HEK293T (cell line): ENCODE data around the gene HSPA12A.

Experiments used
- CTCF ChIA-PET: fragments of 350-600 bp; formaldehyde crosslinking; extraction: SDS; loops from one replicate; lab custom pipeline; 2021; ENCODE audit warnings: antibody characterized with exemption, inconsistent platforms; lab: Yijun Ruan, JAX
- POLR2A ChIA-PET: fragments of 350-600 bp; formaldehyde crosslinking; extraction: SDS; loops from one replicate; lab custom pipeline; 2020; ENCODE audit warnings: antibody characterized with exemption, inconsistent platforms; lab: Yijun Ruan, JAX
- DNase-seq: peaks from one replicate; pipeline ENCODE4 v3.0.0; 2012; ENCODE audit warnings: mixed read lengths; ENCODE audit errors: extremely low spot score
- ARNT ChIP-seq: fragments of 450-650 bp; IDR thresholded peaks from 2 replicates; pipeline ENCODE4 v1.6.1; 2017; ENCODE audit warnings: mild to moderate bottlenecking
- BHLHE40 ChIP-seq: fragments of 450-650 bp; IDR thresholded peaks from 2 replicates; pipeline ENCODE4 v1.6.1; 2016; ENCODE audit warnings: mild to moderate bottlenecking, moderate library complexity, borderline replicate concordance
- CTBP1 ChIP-seq: fragments of 450-650 bp; IDR thresholded peaks from 2 replicates; pipeline ENCODE4 v1.6.1; 2016; ENCODE audit warnings: borderline replicate concordance
- ELF4 ChIP-seq: fragments of 450-650 bp; IDR thresholded peaks from 2 replicates; pipeline ENCODE4 v1.6.1; 2017; ENCODE audit warnings: antibody characterized with exemption
- FOXA1 ChIP-seq: fragments of 450-650 bp; IDR thresholded peaks from 2 replicates; pipeline ENCODE4 v1.6.1; 2016; ENCODE audit warnings: mild to moderate bottlenecking
- FOXK2 ChIP-seq: fragments of 450-650 bp; IDR thresholded peaks from 2 replicates; pipeline ENCODE4 v1.6.1; 2016; ENCODE audit warnings: mild to moderate bottlenecking
- FOXM1 ChIP-seq: fragments of 450-650 bp; IDR thresholded peaks from 2 replicates; pipeline ENCODE4 v1.6.1; 2017; ENCODE audit warnings: mild to moderate bottlenecking, borderline replicate concordance
- HDGF ChIP-seq: fragments of 450-650 bp; IDR thresholded peaks from 2 replicates; pipeline ENCODE4 v1.6.1; 2017; ENCODE audit warnings: antibody characterized with exemption, borderline replicate concordance
- L3MBTL2 ChIP-seq: fragments of 450-650 bp; conservative IDR thresholded peaks from 2 replicates; pipeline ENCODE4 v1.6.1; 2016; ENCODE audit warnings: mild to moderate bottlenecking
- LEF1 ChIP-seq: fragments of 450-650 bp; IDR thresholded peaks from 2 replicates; pipeline ENCODE4 v1.6.1; 2017; ENCODE audit warnings: mild to moderate bottlenecking, borderline replicate concordance
- NFRKB ChIP-seq: fragments of 450-650 bp; IDR thresholded peaks from 2 replicates; pipeline ENCODE4 v1.6.1; 2016; ENCODE audit warnings: mild to moderate bottlenecking, moderate library complexity
- SP1 ChIP-seq: fragments of 450-650 bp; IDR thresholded peaks from 2 replicates; pipeline ENCODE4 v1.6.1; 2017
- SUZ12 ChIP-seq: fragments of 450-650 bp; IDR thresholded peaks from 2 replicates; pipeline ENCODE4 v1.6.1; 2016; ENCODE audit warnings: mild to moderate bottlenecking
- TARDBP ChIP-seq: fragments of 450-650 bp; IDR thresholded peaks from 2 replicates; pipeline ENCODE4 v1.6.1; 2016
- ZNF384 ChIP-seq: fragments of 450-650 bp; IDR thresholded peaks from 2 replicates; pipeline ENCODE4 v1.6.1; 2016
- TF ChIP-seq, protein P1 (sequence below): fragments of 450-650 bp; IDR thresholded peaks from 2 replicates; pipeline ENCODE4 v1.6.1; 2016

The HSPA12A gene

DNA sequence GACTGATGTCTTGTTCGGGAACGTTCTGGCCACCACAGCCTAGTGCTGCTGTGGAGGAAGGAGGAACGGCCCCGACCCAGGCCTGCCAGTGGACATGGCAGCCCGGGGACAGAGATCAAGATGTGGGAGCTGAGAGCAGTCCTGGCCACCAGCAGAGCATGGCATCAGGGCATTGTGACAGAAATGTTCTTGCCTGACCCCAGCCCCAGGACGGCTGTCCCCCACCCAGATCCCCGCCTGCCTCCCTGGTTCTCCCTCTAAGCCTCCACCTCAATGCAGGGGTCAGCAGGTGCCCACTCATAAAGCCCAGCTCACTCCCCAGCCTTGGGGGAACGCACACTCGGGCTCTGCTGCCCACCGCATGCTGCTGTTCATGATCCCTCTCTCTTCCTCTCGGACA is 42.9 kb upstream of the HSPA12A start:
- no peak for TF ChIP-seq FOXK2
- TF ChIP-seq CTBP1, result no peak
- no peak for TF ChIP-seq SP1
- no peak for TF ChIP-seq NFRKB
- no peak for TF ChIP-seq ARNT
- no peak for TF ChIP-seq HDGF
- no peak for TF ChIP-seq ZNF384
- no peak for TF ChIP-seq BHLHE40
- TF ChIP-seq, protein P1, sequence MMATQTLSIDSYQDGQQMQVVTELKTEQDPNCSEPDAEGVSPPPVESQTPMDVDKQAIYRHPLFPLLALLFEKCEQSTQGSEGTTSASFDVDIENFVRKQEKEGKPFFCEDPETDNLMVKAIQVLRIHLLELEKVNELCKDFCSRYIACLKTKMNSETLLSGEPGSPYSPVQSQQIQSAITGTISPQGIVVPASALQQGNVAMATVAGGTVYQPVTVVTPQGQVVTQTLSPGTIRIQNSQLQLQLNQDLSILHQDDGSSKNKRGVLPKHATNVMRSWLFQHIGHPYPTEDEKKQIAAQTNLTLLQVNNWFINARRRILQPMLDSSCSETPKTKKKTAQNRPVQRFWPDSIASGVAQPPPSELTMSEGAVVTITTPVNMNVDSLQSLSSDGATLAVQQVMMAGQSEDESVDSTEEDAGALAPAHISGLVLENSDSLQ, result no peak
- TF ChIP-seq L3MBTL2, result no peak
- TF ChIP-seq ELF4, result no peak
- no peak for TF ChIP-seq FOXA1
- no peak for TF ChIP-seq LEF1
- no peak for TF ChIP-seq SUZ12
- no peak for TF ChIP-seq TARDBP
- no peak for TF ChIP-seq FOXM1
- POLR2A ChIA-PET, result no interaction called here
- CTCF ChIA-PET, result interaction anchor here (1.0 kb wide), 1 partner anchor 42 kb away, joined by 3 read pairs; no protein-coding TSS in a partner anchor
- DNase-seq, result no peak

DNA sequence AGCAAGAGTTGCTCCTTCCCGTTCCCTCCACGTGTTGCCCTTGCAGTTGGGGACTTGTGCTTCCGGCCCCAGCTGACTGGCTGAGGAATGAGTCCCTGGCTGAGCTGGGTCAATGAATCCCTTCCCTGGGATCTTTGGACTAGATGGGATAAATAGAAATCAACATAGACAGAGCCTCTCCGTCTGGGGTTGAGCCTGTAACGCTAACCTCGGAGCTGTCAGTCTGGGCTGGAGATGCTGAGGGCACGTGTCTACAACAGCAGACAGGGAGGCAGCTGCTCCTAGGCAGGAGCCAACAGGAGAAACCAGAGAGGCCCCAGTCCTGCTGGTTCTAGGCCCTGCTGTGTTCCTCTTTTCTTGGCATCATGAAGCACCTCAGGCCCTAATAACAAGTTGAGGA is 42.3 kb upstream of the HSPA12A start:
- ChIA-PET POLR2A (no interaction called here), CTCF (no interaction called here)
- TF ChIP-seq LEF1 (no peak), BHLHE40 (no peak), SUZ12 (no peak), ELF4 (no peak), CTBP1 (no peak), NFRKB (no peak), L3MBTL2 (no peak), ARNT (no peak), FOXK2 (no peak), SP1 (no peak), TARDBP (no peak), FOXM1 (no peak), ZNF384 (no peak), FOXA1 (no peak), HDGF (no peak)
- TF ChIP-seq, protein P1, result no peak
- no peak for DNase-seq

DNA sequence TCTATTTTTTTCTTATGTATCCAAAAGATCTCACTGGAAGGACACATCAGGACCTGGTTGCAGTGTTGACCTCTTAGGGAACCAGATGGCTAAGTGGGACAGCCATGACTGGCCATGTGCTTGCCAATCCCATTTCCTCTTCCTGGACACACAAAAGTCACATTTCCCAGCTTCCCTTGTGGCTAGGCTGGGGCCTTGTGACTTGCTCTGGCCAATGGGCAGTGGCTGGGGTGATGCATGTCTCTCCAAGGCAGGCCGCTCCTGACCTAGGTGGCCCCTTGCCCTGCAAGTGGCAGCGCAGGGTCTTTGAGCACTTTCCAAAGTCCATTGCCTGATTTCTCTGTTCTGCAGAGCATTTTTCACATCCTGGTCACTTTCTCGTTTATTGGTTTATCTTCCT is 41.7 kb upstream of the HSPA12A start:
- no peak for DNase-seq
- CTCF ChIA-PET, result no interaction called here
- TF ChIP-seq FOXM1, result no peak
- TF ChIP-seq, protein P1, result no peak
- no peak for TF ChIP-seq L3MBTL2
- POLR2A ChIA-PET, result no interaction called here

DNA sequence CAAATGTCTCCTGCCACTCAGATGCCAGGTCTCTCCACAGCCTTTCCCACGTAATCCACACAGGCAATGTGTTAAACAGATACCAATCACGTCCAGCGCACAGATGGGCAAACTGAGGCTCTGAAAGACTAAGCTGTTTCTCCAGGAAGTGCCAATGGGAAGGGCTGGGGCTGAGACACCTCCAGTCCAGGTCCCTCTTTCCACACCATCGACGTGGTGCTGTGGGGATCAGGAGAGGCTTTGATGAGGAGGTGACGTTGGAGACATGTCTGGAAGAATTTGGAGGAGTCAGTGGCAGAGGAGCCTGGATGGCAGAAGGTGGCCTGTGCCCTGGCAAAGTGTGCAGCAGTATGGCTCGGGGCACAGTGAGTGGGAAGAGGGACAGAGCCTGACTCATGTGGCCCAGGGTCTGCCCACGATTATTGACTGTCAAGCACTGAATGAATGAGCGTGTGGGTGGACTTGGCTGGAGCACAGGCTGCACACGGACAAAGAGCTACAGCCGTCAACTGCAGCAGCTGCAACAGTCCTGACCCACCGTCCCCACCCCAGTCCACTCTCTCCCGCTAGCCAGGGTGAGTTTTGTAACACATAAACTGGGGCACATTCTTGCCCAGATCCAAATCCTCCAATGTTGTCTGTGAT is 40.8 kb upstream of the HSPA12A start:
- CTCF ChIA-PET, result interaction anchor here (0.9 to 1.2 kb wide), 2 partner anchors 101 to 392 kb away, joined by 3 to 5 read pairs; no protein-coding TSS in a partner anchor

DNA sequence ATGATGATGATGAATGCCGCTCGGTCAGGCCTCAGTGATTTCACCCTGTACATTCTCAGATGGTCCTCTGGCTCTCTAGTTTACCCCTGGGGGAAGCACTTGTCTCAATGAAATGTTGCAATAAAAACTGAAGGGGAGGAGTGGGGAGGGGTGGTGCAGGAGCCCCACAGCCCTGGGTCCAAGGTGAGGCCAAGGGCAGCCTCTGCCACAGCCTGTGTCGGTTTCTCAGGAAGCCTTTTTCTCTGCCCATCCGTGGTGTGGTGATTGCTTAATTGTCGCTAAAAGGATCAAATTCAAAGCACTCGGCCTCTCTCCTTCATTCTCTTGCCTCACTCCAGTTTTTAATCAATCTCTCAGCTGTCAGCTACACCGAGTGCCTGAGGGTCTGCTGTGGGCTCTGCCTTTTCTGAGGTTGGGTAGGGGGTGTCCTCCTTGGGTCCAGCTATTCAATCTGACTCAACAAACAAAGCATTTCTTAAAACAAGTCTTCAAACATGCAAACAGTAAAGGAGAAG is 39.1 kb upstream of the HSPA12A start:
- DNase-seq, result no peak
- TF ChIP-seq FOXA1 (no peak), ELF4 (no peak), SUZ12 (no peak), ARNT (no peak), ZNF384 (no peak), CTBP1 (no peak), TARDBP (no peak), FOXK2 (no peak), HDGF (no peak), NFRKB (no peak), BHLHE40 (no peak)
- TF ChIP-seq, protein P1, result no peak
- ChIA-PET CTCF (no interaction called here), POLR2A (no interaction called here)

More for the DNA sequence above, 40.8 kb upstream of the HSPA12A start:
- TF ChIP-seq ELF4 (no peak), SUZ12 (no peak), CTBP1 (no peak), ARNT (no peak), L3MBTL2 (no peak), BHLHE40 (no peak), NFRKB (no peak), FOXK2 (no peak), TARDBP (no peak), SP1 (no peak), LEF1 (no peak), HDGF (no peak), ZNF384 (no peak), FOXA1 (no peak), FOXM1 (no peak)
- TF ChIP-seq, protein P1, result no peak
- POLR2A ChIA-PET, result no interaction called here
- DNase-seq, result no peak
